ENCODE results near the gene CDO1.
A peak's percentile ranks its signal among the peaks of the same experiment; 100 is the strongest.
"Not testable (repeated sequence)": the region's sequence is repeated elsewhere in the genome, so short reads cannot be mapped to it uniquely, and the experiment has no call there.

Gene CDO1

DNA sequence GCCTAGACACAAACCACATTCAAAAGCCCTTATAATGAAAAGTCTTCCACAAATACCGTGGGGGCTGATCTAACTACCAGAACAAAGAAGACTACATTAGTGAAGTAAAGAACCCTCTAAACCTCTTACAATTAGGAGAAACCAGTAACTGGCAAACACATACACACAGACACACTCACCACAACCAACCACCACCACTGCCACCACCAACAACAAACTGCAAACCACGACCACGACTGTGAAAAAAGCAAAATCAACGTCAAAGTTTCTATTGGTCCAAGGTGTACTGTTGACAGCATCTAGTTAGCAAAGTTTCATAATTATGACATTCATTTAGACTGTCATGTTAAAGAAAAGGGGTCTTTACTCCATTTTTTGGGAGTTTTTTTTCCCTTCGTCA is 2.7 kb downstream of the CDO1 start:
- DNase-seq (ENCODE audit: extremely low read depth, low read depth): no peak
- TF ChIP-seq CTCF (IDR thresholded peaks at IDR 0.05; ENCODE audit: low read depth, low read length): no peak

GRCh38 chr5:115812372-115812771 is 4.1 kb downstream of the CDO1 start:
- no peak for DNase-seq (ENCODE audit: extremely low read depth, low read depth)
- no peak for TF ChIP-seq CTCF (IDR thresholded peaks at IDR 0.05; ENCODE audit: low read depth, low read length)

GRCh38 chr5:115811406-115811805 is 5.1 kb downstream of the CDO1 start:
- TF ChIP-seq CTCF (IDR thresholded peaks at IDR 0.05; ENCODE audit: low read depth, low read length): no peak
- no peak for DNase-seq (ENCODE audit: extremely low read depth, low read depth)

GRCh38 chr5:115810761-115811160 is 5.7 kb downstream of the CDO1 start:
- DNase-seq (ENCODE audit: extremely low read depth, low read depth): peak; percentile 48
- TF ChIP-seq CTCF (IDR thresholded peaks at IDR 0.05; ENCODE audit: low read depth, low read length): no peak

- no peak for DNase-seq (ENCODE audit: extremely low read depth, low read depth)
- no peak for TF ChIP-seq CTCF (IDR thresholded peaks at IDR 0.05; ENCODE audit: low read depth, low read length)
Observed at GRCh38 chr5:115809946-115810345, 6.5 kb downstream of the CDO1 start.

DNA sequence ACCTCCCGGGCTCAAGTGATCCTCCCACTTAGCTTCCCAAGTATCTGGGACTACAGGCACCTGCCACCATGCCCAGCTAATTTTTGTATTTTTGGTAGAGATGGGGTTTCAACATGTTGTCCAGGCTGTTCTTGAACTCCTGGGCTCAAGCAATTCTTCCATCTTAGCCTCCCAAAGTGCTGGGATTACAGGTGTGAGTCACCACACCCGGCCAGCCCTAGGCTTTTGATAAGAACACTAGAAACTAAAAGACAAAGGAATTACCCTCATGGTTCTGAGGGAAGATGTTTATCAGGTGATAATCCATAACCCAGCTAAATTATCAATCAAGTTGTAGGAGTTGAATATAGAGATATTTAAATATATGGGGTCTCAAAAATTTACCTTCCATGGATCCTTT is 8.4 kb downstream of the CDO1 start:
- DNase-seq (ENCODE audit: extremely low read depth, low read depth): not testable (repeated sequence)

DNA sequence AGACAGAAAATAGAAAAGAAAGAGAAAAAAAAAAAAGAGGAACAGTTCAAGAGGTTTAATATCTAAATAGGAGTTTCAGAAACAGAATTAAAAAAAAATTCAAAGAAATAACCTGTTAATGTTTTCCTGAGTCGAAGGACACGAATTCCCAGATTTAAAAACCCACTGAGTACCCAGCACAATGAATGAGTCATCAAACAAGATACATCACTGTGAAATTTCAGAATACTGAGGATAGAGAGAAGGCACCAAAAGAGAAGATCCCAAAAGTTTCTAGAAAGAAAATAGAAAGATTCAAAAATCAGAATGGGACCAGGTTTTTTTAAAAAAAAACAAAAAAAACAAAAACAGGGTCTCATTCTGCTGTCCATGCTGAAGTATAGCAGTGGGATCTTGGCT is 8.8 kb downstream of the CDO1 start:
- TF ChIP-seq CTCF (IDR thresholded peaks at IDR 0.05; ENCODE audit: low read depth, low read length): no peak
- no peak for DNase-seq (ENCODE audit: extremely low read depth, low read depth)

DNA sequence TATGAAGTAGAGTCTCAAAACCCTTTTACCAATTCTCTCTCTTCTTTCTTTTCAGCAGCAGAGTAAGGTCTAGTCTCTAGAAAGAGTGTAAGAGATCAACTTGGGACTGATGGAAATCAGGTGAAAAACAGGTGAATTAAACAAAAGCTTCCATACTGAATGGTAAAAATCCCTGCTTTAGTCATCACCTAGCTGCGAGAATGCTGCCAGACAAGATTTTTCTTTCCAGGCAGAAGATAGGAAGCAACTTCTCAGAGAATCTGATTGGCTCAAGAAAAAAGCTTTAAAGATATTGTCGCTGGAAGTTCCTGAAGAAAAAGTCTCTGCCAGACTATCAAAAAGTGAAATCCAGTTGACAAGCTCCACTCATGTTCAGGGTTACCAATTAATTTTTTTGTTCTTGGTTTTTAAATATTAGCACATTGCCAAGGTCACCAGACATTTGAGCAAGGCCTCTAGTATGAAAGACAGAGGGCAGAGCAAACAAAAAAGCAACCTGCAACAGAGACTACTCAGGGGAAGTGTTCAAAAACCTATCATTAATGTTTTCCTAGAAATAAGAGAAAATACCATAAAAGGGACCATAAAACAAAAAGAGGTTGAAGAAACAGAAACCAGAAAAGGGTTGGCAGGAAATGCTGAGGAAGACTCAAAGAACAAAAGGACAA is 9.3 kb downstream of the CDO1 start:
- DNase-seq (ENCODE audit: extremely low read depth, low read depth): no peak
- no peak for TF ChIP-seq CTCF (IDR thresholded peaks at IDR 0.05; ENCODE audit: low read depth, low read length)
